Right renal cortex interstitium (tissue), 3 donors: Measurements from ENCODE around the gene SLFN13. TPM values are rescaled to one million over a fixed set of nuclear protein-coding genes. Genes with fewer than 3 reads are reported as not detected.
"Not testable (repeated sequence)": the region's sequence is repeated elsewhere in the genome, so short reads cannot be mapped to it uniquely, and the experiment has no call there.

ENCODE experiments used
- DNase-seq, 3 donors: peaks; one replicate each; pipeline ENCODE4 v3.0.0-alpha.2; 2013; ENCODE audit warnings: low read depth in 3 of 3, low spot score in 2 of 3
- polyA plus RNA-seq, 3 donors: library from polyadenylated mRNA; unstranded; fragments of 120-200 nt; gene quantifications; one replicate each; pipeline ENCODE4 v1.2.1, GENCODE V29; 2013; ENCODE audit not compliant: insufficient read length in 3 of 3

Gene SLFN13
- polyA plus RNA-seq, 3 donors: 15.9 to 23.8 (median 19.2) TPM

- peak in 2 of 3 donors; percentile 72 to 73 for DNase-seq
These were observed 15.3 kb downstream of the SLFN13 start for GRCh38 chr17:35433075-35433894.

GRCh38 chr17:35432176-35433074 is 16.1 kb downstream of the SLFN13 start, which contains the start of gene SLFN12:
SLFN12 (minus strand) TSS chr17:35432500; CDS start chr17:35423028, 9,472 bp downstream.
- peak; percentile 86 to 91 (median 87) for DNase-seq

GRCh38 chr17:35429702-35430101 is 18.9 kb downstream of the SLFN13 start:
- DNase-seq: no peak

- DNase-seq: no peak
These were observed 20.3 kb downstream of the SLFN13 start for GRCh38 chr17:35428229-35428628.

GRCh38 chr17:35423761-35424160 is 24.8 kb downstream of the SLFN13 start:
- no peak for DNase-seq

- DNase-seq: not testable (repeated sequence)
These were observed 27.5 kb downstream of the SLFN13 start for GRCh38 chr17:35421069-35421468.

- no peak for DNase-seq
These were observed 31.9 kb downstream of the SLFN13 start for GRCh38 chr17:35416659-35417058.

GRCh38 chr17:35414707-35415106 is 33.9 kb downstream of the SLFN13 start:
- not testable (repeated sequence) for DNase-seq

GRCh38 chr17:35414247-35414646 is 34.3 kb downstream of the SLFN13 start:
- no peak for DNase-seq

- no peak for DNase-seq
These were observed 41.0 kb downstream of the SLFN13 start for GRCh38 chr17:35407531-35407930.

GRCh38 chr17:35406568-35406967 is 42.0 kb downstream of the SLFN13 start:
- DNase-seq: no peak

GRCh38 chr17:35404360-35404759 is 44.2 kb downstream of the SLFN13 start:
- no peak for DNase-seq

- not testable (repeated sequence) for DNase-seq
These were observed 54.8 kb downstream of the SLFN13 start for GRCh38 chr17:35393783-35394182.

GRCh38 chr17:35390663-35391062 is 57.9 kb downstream of the SLFN13 start:
- no peak for DNase-seq

- no peak for DNase-seq
These were observed 58.4 kb downstream of the SLFN13 start for GRCh38 chr17:35390156-35390555.

GRCh38 chr17:35387496-35387895 is 61.1 kb downstream of the SLFN13 start:
- no peak for DNase-seq

Other genes with a start within 250 kb of the SLFN13 start
- 10 to 100 TPM; 14.0 to 18.6 (median 16.7) TPM for gene SLFN5, start 205.7 kb downstream of the SLFN13 start, polyA plus RNA-seq
- 10 to 100 TPM; 10.5 to 11.8 (median 10.9) TPM for gene SLFN11, start 75.1 kb downstream of the SLFN13 start, polyA plus RNA-seq
- 10 to 100 TPM; 17.7 to 23.7 (median 20.0) TPM for gene SLFN12, start 16.3 kb downstream of the SLFN13 start, polyA plus RNA-seq
- under 1 TPM in 2 of 3 donors, not detected in 1; 0.04 to 0.17 TPM for gene SLFN12L, start 88.9 kb upstream of the SLFN13 start, polyA plus RNA-seq
- gene SLFN14, start 112.1 kb upstream of the SLFN13 start, polyA plus RNA-seq: under 1 TPM; 0.18 to 0.29 (median 0.24) TPM
- 10 to 100 TPM; 12.1 to 12.7 (median 12.4) TPM for gene PEX12, start 129.8 kb upstream of the SLFN13 start, polyA plus RNA-seq
- gene AP2B1, start 138.6 kb upstream of the SLFN13 start, polyA plus RNA-seq: 100 to 1,000 TPM; 133 to 145 (median 137) TPM